OCI-LY7 (cell line): ENCODE data around the gene DUSP9.

Experiments
- EZH2phosphoT487 ChIP-seq: fragments of 200-600 bp; sonication (generic); IDR thresholded peaks from 2 replicates; pipeline ENCODE4 v1.6.1; 2018; ENCODE audit warnings: low read depth, borderline replicate concordance, mild to moderate bottlenecking, mixed run types, antibody characterized with exemption, low read length, moderate library complexity, mixed read lengths
- TF ChIP-seq, protein P1 (sequence below): fragments of 200-600 bp; sonication (generic); conservative IDR thresholded peaks from 2 replicates; pipeline ENCODE4 v1.5.1; 2014; ENCODE audit warnings: mild to moderate bottlenecking, antibody characterized with exemption, low read length, moderate library complexity, mixed read lengths

DNA sequence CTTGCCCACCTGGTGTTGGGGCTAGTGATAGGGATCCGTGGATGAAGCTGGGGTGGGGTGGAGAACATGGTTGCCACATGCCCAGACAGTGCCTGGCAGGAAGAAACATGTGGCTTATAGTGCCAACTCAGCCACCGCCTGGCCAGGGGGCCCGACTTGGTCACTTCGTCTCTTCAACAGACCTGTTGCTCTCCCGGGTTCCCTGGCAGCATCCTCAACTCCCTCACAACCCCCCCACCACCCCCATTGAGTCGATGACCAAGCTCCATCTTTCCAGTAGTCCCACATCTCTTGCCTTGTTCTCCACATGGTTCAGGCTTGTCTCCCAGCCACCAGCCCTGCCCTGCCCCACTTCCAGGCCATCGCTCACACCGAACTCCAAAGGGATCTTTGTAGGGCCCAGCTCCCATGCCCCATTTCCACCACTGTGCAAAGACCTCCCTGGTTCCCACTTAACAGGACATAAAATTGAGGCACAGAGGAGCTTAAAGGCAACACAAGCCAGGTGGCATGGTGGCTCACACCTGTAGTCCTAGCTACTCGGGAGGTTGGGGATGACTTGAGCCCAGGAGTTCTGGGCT, 18.8 kb downstream of the DUSP9 start:
- TF ChIP-seq, protein P1, sequence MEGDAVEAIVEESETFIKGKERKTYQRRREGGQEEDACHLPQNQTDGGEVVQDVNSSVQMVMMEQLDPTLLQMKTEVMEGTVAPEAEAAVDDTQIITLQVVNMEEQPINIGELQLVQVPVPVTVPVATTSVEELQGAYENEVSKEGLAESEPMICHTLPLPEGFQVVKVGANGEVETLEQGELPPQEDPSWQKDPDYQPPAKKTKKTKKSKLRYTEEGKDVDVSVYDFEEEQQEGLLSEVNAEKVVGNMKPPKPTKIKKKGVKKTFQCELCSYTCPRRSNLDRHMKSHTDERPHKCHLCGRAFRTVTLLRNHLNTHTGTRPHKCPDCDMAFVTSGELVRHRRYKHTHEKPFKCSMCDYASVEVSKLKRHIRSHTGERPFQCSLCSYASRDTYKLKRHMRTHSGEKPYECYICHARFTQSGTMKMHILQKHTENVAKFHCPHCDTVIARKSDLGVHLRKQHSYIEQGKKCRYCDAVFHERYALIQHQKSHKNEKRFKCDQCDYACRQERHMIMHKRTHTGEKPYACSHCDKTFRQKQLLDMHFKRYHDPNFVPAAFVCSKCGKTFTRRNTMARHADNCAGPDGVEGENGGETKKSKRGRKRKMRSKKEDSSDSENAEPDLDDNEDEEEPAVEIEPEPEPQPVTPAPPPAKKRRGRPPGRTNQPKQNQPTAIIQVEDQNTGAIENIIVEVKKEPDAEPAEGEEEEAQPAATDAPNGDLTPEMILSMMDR, result no peak
- TF ChIP-seq EZH2phosphoT487, result no peak
